ENCODE measurements around the gene KRT73.
A peak's percentile ranks its signal among the peaks of the same experiment; 100 is the strongest.

KRT73 gene

GRCh38 chr12:52615912-52616311 is 2.4 kb downstream of the KRT73 start:
- no peak for TF ChIP-seq CTCF (IDR thresholded peaks at IDR 0.05; ENCODE audit: insufficient read depth, low read depth, low read length, missing control alignments)
- H3K4me3 ChIP-seq (ENCODE audit: low read length) = no peak overlapping the region
- DNase-seq (ENCODE audit: low read depth) = no peak

DNA sequence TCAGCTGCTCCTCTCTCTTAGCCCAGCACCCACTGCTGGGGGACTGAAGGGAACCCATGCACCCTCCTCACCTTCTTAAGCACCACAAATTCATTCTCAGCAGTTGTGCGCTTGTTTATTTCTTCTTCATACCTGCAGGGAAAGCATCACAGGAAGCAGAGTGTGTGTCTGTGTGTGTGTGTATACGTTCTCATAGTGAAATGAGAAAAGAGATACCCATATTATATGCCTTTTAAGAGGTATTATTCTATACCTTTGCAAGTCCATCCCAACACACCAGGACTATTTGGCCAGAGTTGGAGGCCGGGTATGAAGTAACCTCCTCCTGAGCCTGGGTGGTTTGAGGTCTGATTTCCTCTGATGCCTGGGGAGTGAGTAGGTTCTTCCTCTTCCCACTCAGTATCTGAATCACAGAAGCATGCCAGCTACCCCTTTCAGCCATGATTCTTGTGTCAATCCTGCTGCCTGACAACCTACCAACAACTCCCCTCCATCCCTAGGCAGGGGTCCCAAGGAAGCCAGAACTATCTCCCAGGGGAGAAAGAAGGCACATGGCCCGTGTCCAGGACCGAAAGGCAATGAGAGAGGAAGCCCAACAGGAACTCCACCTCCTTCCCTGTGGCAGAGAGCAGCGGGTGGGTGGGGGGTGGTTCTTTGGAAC is 3.0 kb downstream of the KRT73 start:
- TF ChIP-seq CTCF (IDR thresholded peaks at IDR 0.05; ENCODE audit: insufficient read depth, low read depth, low read length, missing control alignments) = no peak
- peak; percentile 30 for DNase-seq (ENCODE audit: low read depth)
- no peak overlapping the region for H3K4me3 ChIP-seq (ENCODE audit: low read length)

DNA sequence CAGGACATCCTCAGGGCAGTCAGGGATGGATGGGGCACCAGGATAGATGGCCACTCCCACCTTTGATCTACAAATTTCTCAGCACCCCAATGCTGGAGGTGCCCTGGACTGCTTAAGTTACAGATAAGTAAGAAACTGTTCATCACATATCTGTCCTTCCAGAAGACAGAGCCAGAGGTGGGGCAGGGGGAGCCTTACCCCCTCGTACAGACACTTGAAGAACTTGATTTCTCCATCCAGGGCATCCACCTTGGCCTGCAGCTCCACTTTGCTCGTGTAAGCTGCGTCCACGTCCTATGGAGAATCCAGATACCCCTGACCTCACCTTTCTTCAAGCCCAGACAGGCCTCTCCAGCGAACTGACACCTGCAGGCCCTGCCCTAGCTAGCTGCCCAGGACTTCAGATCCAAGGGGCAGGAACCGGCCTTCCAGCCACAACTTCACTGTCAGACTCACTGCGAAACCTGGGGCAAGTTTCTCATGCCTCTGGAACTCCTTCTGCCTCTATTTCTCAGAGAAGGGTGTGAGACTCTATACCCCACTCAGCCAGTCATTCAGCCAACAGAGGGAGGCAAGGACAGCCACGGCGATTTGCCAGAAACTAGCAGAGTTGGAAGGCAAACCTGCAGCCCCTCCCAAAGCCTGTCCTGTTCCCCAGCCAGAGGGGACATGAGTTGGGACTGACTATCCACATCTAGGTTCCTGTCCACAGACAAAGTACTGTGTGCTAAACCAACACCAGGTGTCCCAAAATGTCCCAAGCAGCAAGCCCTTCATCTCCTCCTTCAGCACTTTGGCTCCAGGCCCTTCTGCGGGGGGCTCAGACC is 3.8 kb downstream of the KRT73 start:
- H3K4me3 ChIP-seq (ENCODE audit: low read length) = no peak overlapping the region
- TF ChIP-seq CTCF (IDR thresholded peaks at IDR 0.05; ENCODE audit: insufficient read depth, low read depth, low read length, missing control alignments) = no peak
- DNase-seq (ENCODE audit: low read depth) = peak; percentile 7

DNA sequence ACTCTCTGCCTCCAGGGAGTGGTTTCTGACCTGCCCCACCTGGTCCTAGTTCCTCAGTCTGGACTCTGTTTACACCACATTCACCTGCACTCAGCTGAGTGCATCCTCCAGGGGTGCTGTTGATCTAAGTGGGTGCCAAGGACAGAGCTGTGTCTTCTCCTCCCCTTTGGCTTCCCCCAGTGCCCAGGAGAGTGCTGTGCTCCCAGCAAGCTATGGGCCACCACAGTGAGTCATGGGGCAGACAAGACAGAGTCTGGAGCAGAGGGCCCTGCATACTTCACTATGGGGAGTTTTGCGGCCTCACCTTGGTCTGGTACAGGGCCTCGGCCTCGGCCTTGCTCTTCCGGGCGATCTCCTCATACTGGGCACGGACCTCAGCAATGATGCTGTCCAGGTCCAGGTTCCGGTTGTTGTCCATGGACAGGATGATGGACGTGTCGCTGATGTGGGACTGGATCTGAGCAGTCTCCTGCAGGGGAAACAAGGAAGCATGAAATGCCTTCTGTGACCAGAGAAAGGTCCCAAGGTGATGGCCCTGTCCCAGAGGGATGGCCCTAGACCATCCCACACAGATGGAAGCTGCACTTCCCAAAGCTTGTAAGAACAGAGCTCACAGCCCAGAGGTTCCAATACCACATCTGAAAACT is 4.9 kb downstream of the KRT73 start:
- H3K4me3 ChIP-seq (ENCODE audit: low read length) = no peak overlapping the region
- no peak for TF ChIP-seq CTCF (IDR thresholded peaks at IDR 0.05; ENCODE audit: insufficient read depth, low read depth, low read length, missing control alignments)
- DNase-seq (ENCODE audit: low read depth) = no peak

- no peak for DNase-seq (ENCODE audit: low read depth)
- TF ChIP-seq CTCF (IDR thresholded peaks at IDR 0.05; ENCODE audit: insufficient read depth, low read depth, low read length, missing control alignments) = no peak
- H3K4me3 ChIP-seq (ENCODE audit: low read length) = no peak overlapping the region
Observed at GRCh38 chr12:52612431-52613383, 5.7 kb downstream of the KRT73 start.

- H3K4me3 ChIP-seq (ENCODE audit: low read length) = no peak overlapping the region
- no peak for DNase-seq (ENCODE audit: low read depth)
- TF ChIP-seq CTCF (IDR thresholded peaks at IDR 0.05; ENCODE audit: insufficient read depth, low read depth, low read length, missing control alignments) = no peak
Observed at GRCh38 chr12:52611080-52611468, 7.3 kb downstream of the KRT73 start.
